ENCODE measurements around the gene TMEM50A.
"Not testable (repeated sequence)": the region's sequence is repeated elsewhere in the genome, so short reads cannot be mapped to it uniquely, and the experiment has no call there.

Gene TMEM50A

GRCh38 chr1:25336922-25337354 lies 1.2 kb upstream of the TMEM50A start:
- DNase-seq (ENCODE audit: low read depth): not testable (repeated sequence)

- DNase-seq (ENCODE audit: low read depth): not testable (repeated sequence)
These were observed 499 bp upstream of the TMEM50A start for GRCh38 chr1:25337483-25338187.

- DNase-seq (ENCODE audit: low read depth): no peak
These were observed 852 bp downstream of the TMEM50A start for GRCh38 chr1:25338986-25339385.

GRCh38 chr1:25341746-25342145 lies 3.6 kb downstream of the TMEM50A start:
- DNase-seq (ENCODE audit: low read depth): no peak

GRCh38 chr1:25342846-25343245 lies 4.7 kb downstream of the TMEM50A start:
- peak; percentile 14 for DNase-seq (ENCODE audit: low read depth)

GRCh38 chr1:25343872-25344271 lies 5.7 kb downstream of the TMEM50A start:
- peak; percentile 96 for DNase-seq (ENCODE audit: low read depth)

- DNase-seq (ENCODE audit: low read depth): no peak
These were observed 9.4 kb downstream of the TMEM50A start for GRCh38 chr1:25347556-25347955.

- DNase-seq (ENCODE audit: low read depth): no peak
These were observed 11.5 kb downstream of the TMEM50A start for GRCh38 chr1:25349606-25350005.

GRCh38 chr1:25355841-25356395 lies 17.8 kb downstream of the TMEM50A start:
- no peak for DNase-seq (ENCODE audit: low read depth)

GRCh38 chr1:25356441-25356840 lies 18.3 kb downstream of the TMEM50A start:
- no peak for DNase-seq (ENCODE audit: low read depth)

GRCh38 chr1:25356848-25357247 lies 18.7 kb downstream of the TMEM50A start:
- DNase-seq (ENCODE audit: low read depth): peak; percentile 59

GRCh38 chr1:25360596-25361581 lies 22.8 kb downstream of the TMEM50A start:
- peak; percentile 90 for DNase-seq (ENCODE audit: low read depth)

GRCh38 chr1:25361901-25362300 lies 23.8 kb downstream of the TMEM50A start:
- DNase-seq (ENCODE audit: low read depth): peak; percentile 83

- not testable (repeated sequence) for DNase-seq (ENCODE audit: low read depth)
These were observed 24.8 kb downstream of the TMEM50A start for GRCh38 chr1:25362634-25363559.

GRCh38 chr1:25369241-25369640 lies 31.1 kb downstream of the TMEM50A start:
- DNase-seq (ENCODE audit: low read depth): peak; percentile 41

GRCh38 chr1:25369691-25370271 lies 31.6 kb downstream of the TMEM50A start:
- not testable (repeated sequence) for DNase-seq (ENCODE audit: low read depth)

GRCh38 chr1:25371757-25372156 lies 33.6 kb downstream of the TMEM50A start:
- peak; percentile 94 for DNase-seq (ENCODE audit: low read depth)

GRCh38 chr1:25378367-25378766 lies 40.2 kb downstream of the TMEM50A start:
- DNase-seq (ENCODE audit: low read depth): not testable (repeated sequence)

GRCh38 chr1:25382543-25382942 lies 44.4 kb downstream of the TMEM50A start:
- DNase-seq (ENCODE audit: low read depth): peak; percentile 54

GRCh38 chr1:25383090-25383489 lies 45.0 kb downstream of the TMEM50A start:
- DNase-seq (ENCODE audit: low read depth): peak; percentile 90

- DNase-seq (ENCODE audit: low read depth): not testable (repeated sequence)
These were observed 45.7 kb downstream of the TMEM50A start for GRCh38 chr1:25383875-25384274.
